HTR-8/SVneo (cell line): ENCODE measurements around the gene CD38.
"Not testable (repeated sequence)": the region's sequence is repeated elsewhere in the genome, so short reads cannot be mapped to it uniquely, and the experiment has no call there.

Experiments
- DNase-seq: peaks from one replicate; pipeline ENCODE4 v3.0.0; 2011; ENCODE audit warnings: low spot score, mixed read lengths; ENCODE audit not compliant: insufficient read length
- FAIRE-seq: peaks from 2 replicates; lab custom pipeline; 2011; peaks lifted over from hg19 to GRCh38; lab: Jason Lieb, UNC

The CD38 gene

GRCh38 chr4:15757054-15757453 lies 21.1 kb upstream of the CD38 start:
- no peak for FAIRE-seq
- no peak for DNase-seq

GRCh38 chr4:15758294-15758693 lies 19.8 kb upstream of the CD38 start:
- FAIRE-seq: no peak
- no peak for DNase-seq

GRCh38 chr4:15762460-15762859 lies 15.7 kb upstream of the CD38 start:
- not testable (repeated sequence) for FAIRE-seq, DNase-seq

GRCh38 chr4:15765391-15765790 lies 12.7 kb upstream of the CD38 start:
- no peak for DNase-seq
- FAIRE-seq: no peak

- DNase-seq (no peak), FAIRE-seq (no peak)
Observed at GRCh38 chr4:15765910-15766697, 12.0 kb upstream of the CD38 start.

- FAIRE-seq: no peak
Observed at GRCh38 chr4:15766821-15767220, 11.3 kb upstream of the CD38 start.

GRCh38 chr4:15769202-15769601 lies 8.9 kb upstream of the CD38 start:
- FAIRE-seq: no peak
- no peak for DNase-seq

More at GRCh38 chr4:15766821-15767220, 11.3 kb upstream of the CD38 start:
- no peak for DNase-seq

GRCh38 chr4:15771216-15772058 lies 6.7 kb upstream of the CD38 start:
- FAIRE-seq (no peak), DNase-seq (no peak)

GRCh38 chr4:15774020-15774420 lies 4.1 kb upstream of the CD38 start:
- DNase-seq (no peak), FAIRE-seq (no peak)

GRCh38 chr4:15776871-15777648 lies 1.1 kb upstream of the CD38 start:
- no peak for DNase-seq
- no peak for FAIRE-seq

GRCh38 chr4:15777697-15778288 lies 335 bp upstream of the CD38 start:
- DNase-seq (no peak), FAIRE-seq (no peak)

- peak; percentile 52 for DNase-seq
- no peak for FAIRE-seq
Observed at GRCh38 chr4:15779306-15779705, 1.2 kb downstream of the CD38 start.

- FAIRE-seq: no peak
- DNase-seq: no peak
Observed at GRCh38 chr4:15779809-15780208, 1.7 kb downstream of the CD38 start.

- FAIRE-seq (no peak), DNase-seq (no peak)
Observed at GRCh38 chr4:15781427-15782095, 3.4 kb downstream of the CD38 start.

- DNase-seq (no peak), FAIRE-seq (no peak)
Observed at GRCh38 chr4:15783676-15784075, 5.5 kb downstream of the CD38 start.

- DNase-seq (no peak), FAIRE-seq (no peak)
Observed at GRCh38 chr4:15784959-15785634, 7.0 kb downstream of the CD38 start.

- FAIRE-seq (no peak), DNase-seq (no peak)
Observed at GRCh38 chr4:15786743-15787142, 8.6 kb downstream of the CD38 start.

GRCh38 chr4:15792974-15793373 lies 14.8 kb downstream of the CD38 start:
- no peak for DNase-seq
- no peak for FAIRE-seq
